CD14-positive monocyte (primary cell): Measurements from ENCODE around the gene PRRC2A. TPM values are rescaled to one million over a fixed set of nuclear protein-coding genes. Genes with fewer than 3 reads are reported as not detected.

ENCODE experiments used
- DNase-seq, 3 donors: peaks; one replicate each; pipeline ENCODE4 v3.0.0-alpha.2; 2011 to 2022
- H2AFZ ChIP-seq: 2 replicates; pipeline ENCODE4 v1.6.0; 2012; ENCODE audit warnings: mild to moderate bottlenecking, low read depth, low read length, inconsistent platforms; ENCODE audit not compliant: insufficient read depth, poor library complexity, severe bottlenecking
- H3K27ac ChIP-seq, 2 donors: 1 replicate in 1 of 2; 2 replicates in 1 of 2; pipeline ENCODE4 v1.5.1; 2012 to 2013; ENCODE audit warnings: low read length in 2 of 2, control low read depth in 1 of 2, inconsistent platforms in 1 of 2, low read depth in 1 of 2, mild to moderate bottlenecking in 1 of 2
- H3K27me3 ChIP-seq, 2 donors: one replicate each; pipeline versions ENCODE4 v1.6.0 to v1.6.1; 2011 to 2013; ENCODE audit warnings: low read length in 2 of 2; ENCODE audit not compliant: control insufficient read depth in 2 of 2, insufficient read depth in 2 of 2
- H3K36me3 ChIP-seq, 2 donors: replicated peaks in 1 of 2; 1 replicate in 1 of 2; 2 replicates in 1 of 2; pipeline versions ENCODE4 v1.5.1 to v1.6.1; 2012 to 2013; ENCODE audit warnings: low read length in 2 of 2, control low read depth in 1 of 2, inconsistent platforms in 1 of 2, mild to moderate bottlenecking in 1 of 2; ENCODE audit not compliant: insufficient read depth in 2 of 2, control insufficient read depth in 1 of 2
- H3K4me1 ChIP-seq, 2 donors: 1 replicate in 1 of 2; 2 replicates in 1 of 2; pipeline versions ENCODE4 v1.5.1 to v1.6.1; 2012 to 2013; ENCODE audit warnings: low read length in 2 of 2, control low read depth in 1 of 2, inconsistent platforms in 1 of 2, mild to moderate bottlenecking in 1 of 2, moderate library complexity in 1 of 2; ENCODE audit not compliant: insufficient read depth in 2 of 2, control insufficient read depth in 1 of 2
- H3K4me2 ChIP-seq: replicated peaks from 2 replicates; pipeline ENCODE3; 2012; ENCODE audit warnings: low read length, moderate library complexity, mild to moderate bottlenecking; ENCODE audit not compliant: poor library complexity, severe bottlenecking; ENCODE audit errors: extremely low read depth
- H3K4me3 ChIP-seq, 3 experiments: fragments of 200-600 bp in 1 of 3; sonication (generic) in 1 of 3; replicated peaks in 1 of 3; 1 replicate in 2 of 3; 2 replicates in 1 of 3; pipeline ENCODE4 v1.5.1; 2011 to 2013; ENCODE audit warnings: low read length in 3 of 3, mild to moderate bottlenecking in 3 of 3, control low read depth in 2 of 3, low read depth in 2 of 3, inconsistent platforms in 1 of 3, moderate library complexity in 1 of 3
- H3K79me2 ChIP-seq: 2 replicates; pipeline ENCODE4 v1.6.0; 2012; ENCODE audit warnings: mild to moderate bottlenecking, control low read depth, inconsistent platforms, low read length, moderate library complexity; ENCODE audit not compliant: insufficient read depth
- H3K9ac ChIP-seq: 2 replicates; pipeline ENCODE4 v1.6.0; 2017; ENCODE audit warnings: low read length, mild to moderate bottlenecking; ENCODE audit not compliant: insufficient read depth, poor library complexity, severe bottlenecking
- H3K9me3 ChIP-seq, 2 donors: replicated peaks in 1 of 2; 1 replicate in 1 of 2; 2 replicates in 1 of 2; pipeline versions ENCODE4 v1.5.1 to v1.6.1; 2012 to 2013; ENCODE audit warnings: low read length in 2 of 2, control low read depth in 1 of 2; ENCODE audit not compliant: control insufficient read depth in 1 of 2, insufficient read depth in 1 of 2
- H4K20me1 ChIP-seq: 2 replicates; pipeline ENCODE4 v1.6.0; 2012; ENCODE audit warnings: mild to moderate bottlenecking, low read length, control low read depth, moderate library complexity; ENCODE audit not compliant: insufficient read depth
- H3K27ac Mint-ChIP-seq, 7 donors: one replicate each; pipeline ENCODE4 v1.8.0; 2020; ENCODE audit warnings: mild to moderate bottlenecking in 7 of 7, mixed read lengths in 7 of 7, moderate library complexity in 6 of 7, inconsistent platforms in 2 of 7
- H3K27me3 Mint-ChIP-seq, 3 donors: one replicate each; pipeline ENCODE4 v1.8.0; 2021 to 2022; ENCODE audit warnings: low read depth in 3 of 3, mild to moderate bottlenecking in 3 of 3, mixed read lengths in 3 of 3, moderate library complexity in 3 of 3, inconsistent platforms in 1 of 3
- H3K36me3 Mint-ChIP-seq, 2 donors: one replicate each; pipeline ENCODE4 v1.8.0; 2020; ENCODE audit warnings: mixed read lengths in 2 of 2, inconsistent platforms in 1 of 2, mild to moderate bottlenecking in 1 of 2
- H3K4me1 Mint-ChIP-seq: one replicate; pipeline ENCODE4 v1.8.0; 2020; ENCODE audit warnings: mild to moderate bottlenecking, mixed read lengths
- H3K4me3 Mint-ChIP-seq, 2 donors: one replicate each; pipeline ENCODE4 v1.8.0; 2020; ENCODE audit warnings: mild to moderate bottlenecking in 2 of 2, mixed read lengths in 2 of 2, moderate library complexity in 1 of 2
- H3K9me3 Mint-ChIP-seq, 7 donors: one replicate each; pipeline ENCODE4 v1.8.0; 2020 to 2022; ENCODE audit warnings: mixed read lengths in 7 of 7, mild to moderate bottlenecking in 6 of 7, moderate library complexity in 6 of 7, inconsistent platforms in 2 of 7
- CTCF ChIP-seq: fragments of 200-600 bp; IDR thresholded peaks from one replicate; pipeline ENCODE4 v1.8.0; 2022; ENCODE audit warnings: antibody characterized with exemption, mild to moderate bottlenecking
- WGBS: methylation state at CpG from one replicate; pipeline ENCODE4 v1.1.5; 2013; ENCODE audit warnings: missing lambda C conversion rate; ENCODE audit not compliant: insufficient coverage; 5-methylcytosine and 5-hydroxymethylcytosine counted together
- intact Hi-C, 2 donors: fragments of 100-400 bp; cut with micrococcal nuclease; formaldehyde crosslinking; loops; one replicate each; pipeline versions ENCODE4 v1.15.0 to v1.15.1; 2023
- polyA plus RNA-seq, 3 donors: library from polyadenylated mRNA; depleted of rRNA in 1 of 3; unstranded in 2 of 3; stranded (reverse) in 1 of 3; fragments of 300-500 nt in 2 of 3; fragments of >200 nt in 1 of 3; fragmentation: Illumina TruSeq in 2 of 3; gene quantifications; 1 replicate in 2 of 3; 2 replicates in 1 of 3; pipeline ENCODE4 v1.2.3, GENCODE V29; 2012 to 2021

The PRRC2A gene
- polyA plus RNA-seq, 3 donors: 1.2 to 76.7 (median 2.3) TPM

GRCh38 chr6:31576897-31577578 is 43.5 kb upstream of the PRRC2A start:
- Histone ChIP-seq H3K27ac (peak overlapping the region in 1 of 2 donors; percentile 88), H3K4me2 (peak overlapping the region; percentile 98), H3K9me3 (no peaks in the 10 kb centered on the region), H2AFZ (no peak overlapping the region), H4K20me1 (peaks cover 39% of the 10 kb centered on the region), H3K4me1 (peaks cover 58 to 75% of the 10 kb centered on the region in 2 donors), H3K9ac (peak overlapping the region; percentile 75), H3K36me3 (peaks cover 18 to 25% of the 10 kb centered on the region in 2 donors), H3K27me3 (no peaks in the 10 kb centered on the region), H3K4me3 (peak overlapping the region; percentile 71 to 97 (median 90)), H3K79me2 (peaks cover 49% of the 10 kb centered on the region)
- no peak for DNase-seq
- peak overlapping the region in 4 of 7 donors; percentile 9 to 98 (median 56) for H3K27ac Mint-ChIP-seq
- peaks cover 0 to 3% (median 0%) of the 10 kb centered on the region in 7 donors for H3K9me3 Mint-ChIP-seq
- H3K4me1 Mint-ChIP-seq: peaks cover 80% of the 10 kb centered on the region
- H3K4me3 Mint-ChIP-seq: peak overlapping the region; percentile 94 to 99
- no peak for TF ChIP-seq CTCF
- 98% methylated on average over 15 of the region's 19 CpGs for WGBS
- H3K36me3 Mint-ChIP-seq: peaks cover 31 to 32% of the 10 kb centered on the region in 2 donors
- peaks cover 1 to 7% (median 4%) of the 10 kb centered on the region in 3 donors for H3K27me3 Mint-ChIP-seq
- intact Hi-C loops: no loop called here

DNA sequence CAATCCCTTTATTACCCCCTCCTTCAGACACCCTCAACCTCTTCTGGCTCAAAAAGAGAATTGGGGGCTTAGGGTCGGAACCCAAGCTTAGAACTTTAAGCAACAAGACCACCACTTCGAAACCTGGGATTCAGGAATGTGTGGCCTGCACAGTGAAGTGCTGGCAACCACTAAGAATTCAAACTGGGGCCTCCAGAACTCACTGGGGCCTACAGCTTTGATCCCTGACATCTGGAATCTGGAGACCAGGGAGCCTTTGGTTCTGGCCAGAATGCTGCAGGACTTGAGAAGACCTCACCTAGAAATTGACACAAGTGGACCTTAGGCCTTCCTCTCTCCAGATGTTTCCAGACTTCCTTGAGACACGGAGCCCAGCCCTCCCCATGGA is 42.9 kb upstream of the PRRC2A start:
- Mint-ChIP-seq H3K4me3 (peak overlapping the region; percentile 39 to 94), H3K4me1 (peaks cover 81% of the 10 kb centered on the region), H3K9me3 (peaks cover 0 to 3% (median 0%) of the 10 kb centered on the region in 7 donors), H3K27ac (peak overlapping the region in 2 of 7 donors; percentile 27 to 98), H3K36me3 (peaks cover 31 to 32% of the 10 kb centered on the region in 2 donors), H3K27me3 (peaks cover under 1 to 5% (median 2%) of the 10 kb centered on the region in 3 donors)
- no peaks in the 10 kb centered on the region for H3K9me3 ChIP-seq
- peaks cover 18 to 25% of the 10 kb centered on the region in 2 donors for H3K36me3 ChIP-seq
- peaks cover 54% of the 10 kb centered on the region for H3K79me2 ChIP-seq
- H3K4me3 ChIP-seq: peak overlapping the region in 2 of 3 experiments; percentile 71 to 97
- intact Hi-C loops: no loop called here
- H3K4me1 ChIP-seq: peaks cover 63 to 80% of the 10 kb centered on the region in 2 donors
- H3K27me3 ChIP-seq: no peaks in the 10 kb centered on the region
- no peak for DNase-seq
- no peak overlapping the region for H3K27ac ChIP-seq
- WGBS: 100% methylated on average over 1 of the region's 3 CpGs
- H3K4me2 ChIP-seq: peak overlapping the region; percentile 98
- no peak overlapping the region for H2AFZ ChIP-seq
- no peak for TF ChIP-seq CTCF
- no peak overlapping the region for H3K9ac ChIP-seq
- peaks cover 39% of the 10 kb centered on the region for H4K20me1 ChIP-seq
